Endometrium (tissue), 2 donors: ENCODE measurements around the gene NR1D1.
"Not testable (repeated sequence)": the region's sequence is repeated elsewhere in the genome, so short reads cannot be mapped to it uniquely, and the experiment has no call there.

Experiments used
- FAIRE-seq: peaks from 2 replicates; lab custom pipeline; 2012; peaks lifted over from hg19 to GRCh38; lab: Jason Lieb, UNC
- donor health status: control.
- donor health status: control.

Gene NR1D1

DNA sequence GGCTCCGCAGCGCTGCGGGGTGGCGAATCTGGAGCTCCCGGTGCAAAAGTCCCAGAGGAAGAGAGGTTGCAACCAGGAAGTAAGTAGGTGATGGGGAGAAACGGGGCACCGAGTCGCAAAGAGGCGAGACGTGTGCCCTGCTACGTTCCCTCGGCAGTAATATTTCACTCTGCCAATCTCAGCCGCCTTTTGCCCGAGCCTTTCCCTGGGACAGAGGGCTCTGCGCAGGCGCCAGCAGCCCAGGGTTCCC, at the start of gene NR1D1:
Gene NR1D1, minus strand, starts transcription at position 171 of the 250 bp plus-strand sequence. CDS start 495 bp downstream, outside the sequence.
- FAIRE-seq: no peak

DNA sequence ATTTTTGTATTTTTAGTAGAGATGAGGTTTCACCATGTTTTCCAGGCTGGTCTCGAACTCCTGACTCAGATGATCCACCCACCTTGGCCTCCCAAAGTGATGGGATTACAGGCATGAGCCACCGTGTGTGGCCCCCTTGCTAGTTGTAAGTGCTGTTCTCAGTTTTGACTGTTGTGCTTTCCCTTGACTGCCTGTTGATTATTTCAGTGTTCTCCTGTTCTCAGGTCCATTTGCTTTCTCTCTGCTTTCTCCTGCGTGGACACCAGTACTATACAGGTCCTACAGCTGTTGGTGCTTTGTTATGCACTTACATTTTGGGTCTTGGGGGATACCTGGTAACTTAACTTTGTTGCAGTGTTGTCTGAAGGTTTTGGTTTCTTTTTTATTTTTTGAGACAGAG, 48.1 kb upstream of the NR1D1 start:
- no peak for FAIRE-seq

DNA sequence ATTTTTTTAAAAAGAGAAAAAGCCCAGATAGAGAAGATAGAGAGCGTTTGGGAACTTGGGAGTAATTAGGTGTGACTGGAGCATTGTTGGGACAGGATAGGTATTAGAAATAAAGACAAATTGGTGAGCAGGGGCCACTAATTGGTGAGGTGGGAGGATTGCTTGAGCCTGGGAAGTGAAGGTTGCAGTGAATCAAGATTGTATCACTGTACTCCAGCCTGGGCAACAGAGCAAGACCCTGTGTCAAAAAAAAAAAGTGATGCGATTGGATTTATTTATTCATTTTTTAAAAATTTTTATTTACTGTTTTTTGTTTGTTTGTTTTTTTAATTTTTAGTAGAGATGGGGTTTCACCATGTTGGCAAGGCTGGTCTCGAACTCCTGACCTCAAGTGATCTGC, 45.1 kb upstream of the NR1D1 start:
- FAIRE-seq: no peak

DNA sequence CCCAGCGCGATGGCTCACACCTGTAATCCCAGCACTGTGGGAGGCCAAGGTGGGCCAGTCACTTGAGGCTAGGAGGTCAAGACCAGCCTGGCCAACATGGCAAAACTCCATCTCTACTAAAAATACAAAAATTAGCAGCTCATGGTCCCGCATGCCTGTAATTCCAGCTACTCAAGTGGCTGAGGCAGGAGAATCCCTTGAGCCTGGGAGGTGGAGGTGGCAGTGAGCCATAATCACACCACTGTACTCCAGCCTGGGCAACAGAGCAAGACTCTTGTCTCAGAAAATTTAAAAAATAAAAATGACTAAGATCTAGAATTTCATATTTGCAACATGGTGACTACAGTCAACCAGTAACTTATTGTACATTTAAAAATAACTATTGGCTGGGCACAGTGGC, 42.8 kb upstream of the NR1D1 start:
- not testable (repeated sequence) for FAIRE-seq

DNA sequence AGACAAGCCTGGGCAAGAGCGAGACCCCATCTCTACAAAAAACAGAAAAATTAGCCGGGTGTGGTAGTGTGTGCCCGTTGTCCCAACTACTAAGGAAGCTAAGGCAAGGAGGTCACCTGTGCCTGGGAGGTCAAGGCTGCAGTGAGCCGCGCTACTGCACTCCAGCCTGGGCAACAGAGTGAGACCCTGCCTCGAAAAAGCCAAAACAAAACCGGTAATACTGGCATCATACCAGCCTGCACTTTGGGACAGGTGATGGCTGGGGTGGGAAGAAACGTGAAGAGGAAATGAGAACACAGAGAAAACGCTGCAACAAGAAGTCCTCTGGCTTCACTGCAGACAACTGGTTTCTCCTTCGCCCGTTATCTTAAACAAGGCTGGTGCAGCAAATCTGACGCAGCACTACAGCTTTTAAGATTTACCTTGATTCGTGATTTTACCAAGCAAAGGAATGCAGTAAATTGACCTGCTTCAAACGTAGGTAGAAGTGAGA, 39.2 kb upstream of the NR1D1 start:
- FAIRE-seq: no peak

DNA sequence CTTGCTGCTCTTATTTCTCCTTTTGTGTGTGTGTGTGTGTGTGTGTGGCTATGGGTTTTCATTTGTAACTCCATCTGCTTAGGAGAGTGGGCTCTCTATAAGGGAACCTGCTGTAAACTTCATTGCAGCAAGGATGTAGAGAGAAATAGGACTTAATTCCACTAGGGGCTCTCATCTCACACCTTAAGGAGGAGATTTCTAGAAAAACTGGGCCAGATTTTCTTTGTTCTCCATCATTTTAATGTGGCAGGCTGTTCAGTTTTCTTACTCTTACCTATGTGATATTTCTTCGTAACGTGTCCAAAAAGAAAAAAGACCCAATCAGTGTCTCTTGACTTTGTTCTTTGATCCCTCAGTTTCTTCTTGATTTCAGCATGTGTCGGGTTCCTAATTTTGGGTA, 35.4 kb upstream of the NR1D1 start:
- no peak for FAIRE-seq

DNA sequence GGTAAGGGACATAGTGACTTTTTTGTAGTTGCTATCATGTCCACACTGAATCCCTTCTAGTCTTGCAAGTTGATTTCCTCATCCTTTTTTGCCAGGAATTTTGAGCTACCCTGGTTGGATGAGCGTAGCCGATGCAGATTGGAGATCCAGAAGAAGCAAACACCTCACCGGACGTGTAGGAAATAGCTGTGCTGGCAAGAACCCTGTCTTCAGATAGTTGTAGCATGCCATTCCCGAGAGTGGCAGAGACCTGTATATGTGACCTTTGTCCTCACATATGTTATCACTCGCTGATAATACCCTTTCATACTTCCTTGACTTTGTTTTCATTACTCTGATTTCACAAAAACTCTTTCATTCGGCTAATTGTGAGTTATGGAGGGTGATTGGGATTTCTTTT, 33.8 kb upstream of the NR1D1 start:
- no peak for FAIRE-seq

DNA sequence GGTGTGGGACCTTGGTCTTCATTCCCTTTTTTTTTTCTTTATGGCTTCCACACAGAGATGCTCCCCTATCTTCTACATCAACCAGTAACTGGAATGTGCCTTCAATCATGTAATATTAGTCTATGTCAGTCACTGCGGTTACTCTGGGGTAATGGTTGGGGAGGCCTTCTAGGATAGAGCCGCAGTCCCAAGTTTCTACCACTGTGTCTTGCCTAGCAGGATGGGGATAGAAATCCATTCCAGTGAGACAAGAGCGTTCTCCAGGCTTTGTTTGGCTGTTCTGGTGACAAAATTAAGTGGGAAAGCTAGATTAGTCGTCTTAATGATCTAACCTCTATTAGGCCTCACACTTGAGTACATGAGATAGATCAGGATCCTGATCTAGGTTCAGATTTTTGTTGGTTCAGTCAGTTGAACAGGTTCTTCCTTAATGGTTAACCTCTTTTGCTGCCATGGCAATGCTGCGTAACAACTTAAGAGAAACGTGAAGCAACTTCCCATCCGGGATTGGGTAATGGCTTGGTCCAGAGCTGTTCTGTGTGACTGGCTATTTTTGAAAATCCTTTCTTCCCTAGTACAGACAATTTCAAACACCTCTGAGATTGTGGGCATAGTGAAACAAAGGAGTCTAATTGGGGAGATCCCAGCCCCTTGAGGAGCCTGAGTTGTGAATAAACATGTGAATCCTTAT, 30.1 kb upstream of the NR1D1 start:
- no peak for FAIRE-seq

DNA sequence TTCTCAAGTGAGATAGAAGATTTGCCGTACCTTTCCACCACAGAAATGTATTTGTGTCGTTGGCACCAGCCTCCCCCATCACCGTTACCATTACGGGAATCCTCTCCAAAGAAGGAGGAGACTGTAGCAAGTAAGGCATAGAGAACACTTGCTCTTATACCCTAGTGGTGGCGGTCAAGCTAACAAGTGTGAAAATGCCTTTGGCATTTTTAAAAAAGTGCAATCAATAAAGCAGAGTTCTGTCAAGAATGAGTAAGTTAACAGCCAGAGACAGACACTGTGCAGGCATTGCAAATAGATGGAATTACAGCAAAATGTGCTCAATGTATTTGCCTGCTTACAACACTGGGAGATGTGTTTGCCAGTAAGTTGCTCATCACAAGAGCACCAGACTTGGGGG, 29.1 kb upstream of the NR1D1 start:
- FAIRE-seq: no peak

DNA sequence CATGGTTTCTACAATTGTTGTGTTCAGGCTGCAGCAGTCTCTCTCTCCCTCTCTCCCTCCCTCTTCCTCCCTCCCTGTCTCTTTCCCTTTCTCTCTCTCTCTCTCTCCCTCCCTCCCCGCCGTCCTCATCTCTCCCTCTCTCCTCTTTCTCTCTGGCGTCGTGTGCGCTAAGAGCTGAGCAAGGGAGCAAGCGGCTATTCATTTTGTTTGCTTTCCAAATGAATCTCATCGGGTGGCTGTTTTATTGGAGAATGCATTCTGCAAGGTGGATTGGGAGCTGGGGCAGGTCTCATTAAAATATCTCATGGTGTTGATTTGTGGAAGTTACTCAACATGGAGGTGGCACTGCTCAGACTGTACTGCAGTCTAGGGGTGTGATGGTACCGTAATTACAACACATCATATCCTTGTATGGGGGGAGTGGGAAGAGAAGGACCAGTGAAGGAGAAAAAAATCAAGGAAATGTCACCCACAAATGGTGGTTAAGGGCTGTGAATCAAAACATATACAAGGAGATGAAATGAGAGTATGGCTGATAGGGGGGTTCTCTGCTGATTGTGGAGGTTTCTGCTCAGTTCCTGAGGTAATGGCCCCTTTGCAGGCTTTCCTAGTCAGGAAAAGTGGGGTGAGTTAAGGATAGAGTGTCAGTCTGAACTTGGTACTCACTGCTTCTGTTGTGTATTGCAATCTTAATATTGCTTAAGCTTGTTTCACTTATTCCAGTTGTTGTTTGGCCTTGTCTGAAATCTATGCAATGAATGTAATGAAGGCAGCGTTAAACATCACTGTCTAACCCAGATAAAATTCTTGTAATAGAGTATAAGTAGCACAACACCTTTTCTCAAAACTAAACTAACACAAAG, 24.1 kb upstream of the NR1D1 start:
- FAIRE-seq: no peak

DNA sequence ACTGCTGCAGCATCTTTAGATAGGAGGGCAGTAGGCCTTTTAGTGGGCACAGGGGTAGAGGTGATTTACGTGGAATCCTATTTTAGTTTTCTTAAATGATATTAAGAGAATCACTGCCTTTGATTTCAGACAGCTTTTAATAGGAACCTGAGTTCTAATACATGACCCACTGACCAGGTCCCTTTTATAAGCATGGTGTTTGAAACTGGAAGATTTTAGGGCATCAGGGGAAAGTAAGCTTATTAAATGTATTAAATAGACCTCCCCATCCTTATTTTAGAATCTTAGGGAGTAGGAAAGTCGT, 23.4 kb upstream of the NR1D1 start:
- no peak for FAIRE-seq

DNA sequence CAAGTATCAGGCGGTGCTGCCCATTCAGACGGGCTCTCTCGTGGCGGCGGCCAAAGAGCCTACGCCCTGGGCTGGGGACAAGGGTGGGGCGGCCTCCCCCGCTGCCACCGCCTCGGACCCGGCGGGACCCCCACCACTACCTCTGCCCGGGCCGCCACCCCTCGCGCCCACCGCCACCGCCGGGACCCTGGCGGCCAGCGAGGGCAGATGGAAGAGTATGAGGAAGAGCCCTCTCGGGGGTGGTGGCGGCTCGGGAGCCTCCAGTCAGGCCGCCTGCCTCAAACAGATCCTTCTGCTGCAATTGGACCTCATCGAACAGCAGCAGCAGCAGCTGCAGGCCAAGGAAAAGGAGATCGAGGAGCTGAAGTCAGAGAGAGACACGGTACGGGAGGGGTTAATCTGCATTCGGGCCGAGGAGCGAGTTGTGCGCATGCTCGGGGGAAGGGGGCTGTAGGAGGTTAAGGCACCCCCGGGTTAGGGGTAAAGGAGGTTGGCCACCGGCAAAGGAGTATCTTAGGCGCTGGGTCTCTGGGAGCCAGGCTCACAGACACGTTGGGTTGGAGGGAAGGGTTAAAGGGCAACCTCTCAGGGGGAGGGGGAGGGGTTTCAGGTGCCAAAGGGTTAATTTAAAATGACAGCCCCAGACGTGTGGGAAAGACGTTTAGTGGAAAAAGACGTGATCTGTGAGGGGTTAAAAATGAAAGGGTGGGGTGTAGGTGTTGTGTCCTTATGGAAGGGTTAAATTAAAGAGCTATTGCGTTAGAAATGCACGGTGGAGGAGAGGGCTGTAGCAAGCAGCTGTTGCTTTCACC, 22.8 kb upstream of the NR1D1 start:
- no peak for FAIRE-seq

DNA sequence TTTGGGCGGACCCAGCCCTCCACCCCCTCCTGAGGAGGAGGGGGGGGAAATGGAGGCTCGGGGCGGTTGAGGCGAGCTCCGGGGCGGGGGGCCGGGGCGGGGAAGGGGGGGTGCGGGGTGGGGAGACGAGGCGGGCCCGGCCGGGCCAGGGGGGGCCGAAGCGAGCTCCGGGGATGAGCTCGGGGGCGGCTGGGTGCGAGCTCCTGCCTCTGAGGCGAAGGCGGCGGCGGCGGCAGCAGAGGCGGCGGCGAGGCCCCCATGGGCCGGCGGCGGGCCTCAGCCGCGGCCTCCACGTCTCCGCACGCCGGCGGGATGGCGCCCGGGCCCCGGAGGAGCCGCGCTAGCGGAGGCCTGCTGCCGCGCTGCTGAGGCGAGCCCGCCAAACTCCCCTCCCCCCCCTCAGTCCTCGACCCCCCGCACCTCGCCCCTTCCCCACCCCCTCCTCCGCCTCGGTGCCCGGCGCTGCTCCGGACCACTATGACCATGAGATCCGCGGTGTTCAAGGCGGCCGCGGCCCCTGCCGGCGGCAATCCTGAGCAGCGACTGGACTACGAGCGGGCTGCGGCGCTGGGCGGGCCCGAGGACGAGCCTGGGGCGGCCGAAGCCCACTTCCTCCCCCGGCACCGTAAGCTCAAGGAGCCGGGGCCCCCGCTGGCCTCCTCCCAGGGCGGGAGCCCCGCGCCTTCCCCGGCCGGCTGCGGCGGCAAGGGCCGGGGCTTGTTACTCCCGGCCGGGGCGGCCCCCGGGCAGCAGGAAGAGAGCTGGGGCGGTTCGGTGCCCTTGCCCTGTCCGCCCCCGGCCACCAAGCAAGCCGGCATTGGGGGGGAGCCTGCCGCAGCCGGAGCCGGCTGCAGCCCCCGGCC, 22.0 kb upstream of the NR1D1 start:
- FAIRE-seq: no peak

DNA sequence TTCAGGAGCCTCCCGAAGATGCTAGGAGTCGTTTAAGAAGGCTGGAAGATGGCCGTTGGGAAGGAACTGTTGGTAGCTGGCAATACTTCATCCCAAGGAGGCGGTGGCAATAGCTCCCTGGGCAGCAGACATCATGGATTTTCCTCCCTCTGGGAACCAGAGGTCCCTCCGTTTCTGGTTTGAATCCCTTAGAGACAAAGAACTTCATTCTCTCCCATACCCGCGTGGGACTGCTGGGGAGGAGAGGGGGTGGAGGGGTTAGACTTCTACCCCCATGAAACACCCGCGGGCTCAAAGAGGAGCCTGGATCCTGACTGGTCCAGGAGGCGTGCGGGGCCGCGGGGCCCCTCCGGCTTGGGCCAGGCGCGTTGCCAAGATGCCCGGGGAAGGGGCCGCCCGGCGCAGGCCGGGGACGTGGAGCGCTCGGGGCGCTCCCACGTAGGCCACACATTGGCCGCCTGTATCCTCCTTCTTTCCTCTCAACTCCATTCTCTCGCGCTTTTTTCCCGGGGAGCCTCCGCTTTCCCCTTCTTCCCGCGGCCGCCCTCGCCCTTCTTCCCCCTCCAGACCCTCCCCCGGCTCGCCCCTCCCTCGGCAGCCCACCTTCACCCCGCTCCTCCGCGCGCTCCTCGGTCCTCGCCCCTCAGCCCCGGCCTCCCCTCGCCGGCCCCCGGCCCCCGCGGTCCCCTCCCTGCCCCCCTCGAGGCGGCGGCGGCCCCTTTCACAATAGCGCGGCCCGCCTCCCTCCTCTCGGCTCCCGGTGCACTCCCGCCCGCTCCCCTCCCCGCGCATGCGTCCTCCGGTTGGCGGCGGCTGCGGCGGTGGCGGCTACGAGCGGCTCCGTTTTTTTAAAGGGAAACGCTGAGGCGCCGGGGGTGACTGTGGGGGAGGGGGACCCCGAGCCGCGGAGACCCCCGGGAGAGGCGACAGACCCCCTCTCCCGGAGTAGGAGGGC, 21.1 kb upstream of the NR1D1 start, which contains the start of gene MSL1:
Gene MSL1, plus strand, starts transcription at position 791 of the 955 bp plus-strand sequence. CDS start 642 bp downstream, outside the sequence.
- FAIRE-seq: no peak

DNA sequence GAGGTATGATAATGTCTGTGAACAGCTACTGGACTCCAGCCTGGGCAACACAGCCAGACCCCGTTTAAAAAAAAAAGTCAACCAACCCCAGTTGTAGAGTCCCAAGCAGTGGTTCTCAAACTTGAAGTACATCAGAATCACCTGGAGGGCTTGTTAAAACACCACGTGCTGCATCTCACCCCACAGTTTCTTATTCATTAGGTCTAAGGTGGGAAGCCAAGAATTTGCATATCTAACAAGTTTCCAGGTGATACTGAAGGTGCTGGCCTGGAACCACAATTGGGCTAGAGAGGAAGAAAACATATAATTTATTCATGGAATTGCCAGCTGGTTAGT, 14.7 kb upstream of the NR1D1 start:
- no peak for FAIRE-seq

DNA sequence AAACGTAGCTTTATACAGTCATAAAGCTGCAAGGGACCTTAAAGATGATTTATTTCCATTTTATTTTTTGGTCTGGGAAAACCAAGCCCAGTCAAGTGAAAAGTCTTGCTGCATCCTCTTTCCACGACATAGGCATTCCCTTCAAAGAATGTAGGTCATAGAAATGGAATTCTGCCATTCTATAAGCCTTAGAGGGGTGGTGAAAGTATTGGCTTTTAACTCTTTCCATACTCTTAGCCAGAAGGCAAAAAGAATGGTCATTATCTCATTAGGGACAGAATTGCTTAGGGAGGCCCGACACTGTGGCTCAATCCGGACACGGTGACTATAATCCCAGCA, 13.5 kb upstream of the NR1D1 start:
- FAIRE-seq: no peak

DNA sequence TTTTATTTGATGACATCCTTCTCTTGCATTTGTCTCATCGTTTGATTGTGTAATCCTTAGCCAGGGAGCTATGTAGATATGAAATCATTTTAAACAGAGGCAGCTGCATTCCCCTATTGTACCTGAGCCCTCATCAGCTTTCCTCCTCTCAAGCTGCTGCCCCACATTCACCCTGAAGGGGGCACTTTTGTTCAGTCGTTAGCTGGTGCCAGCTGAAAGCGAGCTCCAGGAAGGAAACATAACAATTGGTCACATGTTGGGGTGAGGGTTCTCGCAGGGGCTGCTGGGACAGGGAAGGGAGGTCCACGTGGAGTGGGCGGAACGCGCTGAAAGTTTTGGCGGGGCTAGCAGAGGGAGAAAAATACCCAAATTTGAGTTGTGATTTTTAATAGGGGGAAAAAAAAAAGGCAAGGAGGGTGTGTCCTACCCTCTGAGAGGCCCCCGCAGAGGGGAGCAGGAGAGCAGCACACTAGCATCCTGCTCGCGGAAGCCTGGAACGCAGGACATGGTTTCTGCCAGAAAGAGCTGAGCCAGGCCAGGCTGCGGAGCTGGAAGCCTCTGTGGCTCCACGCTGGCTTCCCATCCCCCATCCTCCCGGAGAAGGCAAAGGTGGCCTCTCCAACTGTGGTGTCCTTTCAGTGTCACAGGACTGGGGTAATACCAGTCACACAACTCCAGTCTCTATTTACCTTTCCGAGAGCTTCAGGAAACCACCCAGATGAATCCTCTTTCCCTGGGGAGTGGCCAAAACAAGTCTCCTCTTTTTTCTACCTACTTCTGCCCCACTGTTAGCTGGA, 12.9 kb upstream of the NR1D1 start:
- FAIRE-seq: peak; percentile 93

DNA sequence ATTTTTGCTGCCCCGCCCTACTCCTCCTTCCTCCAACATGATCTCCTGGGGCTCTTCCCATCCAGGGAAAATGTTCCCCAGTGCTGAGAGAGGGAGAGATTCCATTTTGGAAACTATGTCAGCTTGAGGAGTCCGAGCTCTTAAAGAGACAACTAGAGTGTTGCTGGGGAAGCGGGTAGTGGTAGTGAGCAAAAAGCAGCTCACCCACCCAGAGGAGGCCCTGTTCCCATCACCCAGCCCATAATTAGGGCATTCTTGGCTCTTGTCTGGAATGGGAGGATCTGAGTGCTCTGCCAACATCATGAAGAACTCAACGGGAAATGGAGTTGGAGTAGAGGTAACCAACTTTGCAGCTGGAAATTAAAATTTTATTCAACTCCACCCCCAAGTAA, 12.3 kb upstream of the NR1D1 start:
- FAIRE-seq: no peak

DNA sequence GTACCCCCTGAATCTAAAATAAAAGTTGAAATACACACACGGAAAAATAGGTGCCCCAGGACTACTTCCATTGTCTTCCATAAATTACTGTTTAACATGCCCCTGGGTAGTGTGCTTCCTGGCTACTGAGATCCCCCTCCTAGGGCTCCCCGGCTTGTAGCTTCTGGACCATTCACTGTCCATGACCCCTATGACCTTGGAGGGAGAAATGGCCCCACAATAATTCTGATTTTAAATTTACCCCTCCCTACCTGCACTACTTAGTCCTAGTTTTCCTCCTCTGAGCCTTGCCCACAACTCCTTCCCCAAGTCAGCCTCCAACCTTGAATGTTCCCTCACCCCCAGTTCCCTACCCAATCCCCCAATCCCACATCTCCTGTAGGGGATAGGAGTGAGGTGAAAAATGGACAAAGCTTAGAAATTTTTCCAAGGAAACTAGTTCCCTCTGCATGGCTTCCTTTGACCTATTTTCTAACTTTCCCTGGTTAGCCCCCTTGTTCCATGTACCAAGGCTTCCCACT, 11.9 kb upstream of the NR1D1 start:
- no peak for FAIRE-seq
